Measurements from ENCODE around the gene DNAH6. TPM values are rescaled to one million over a fixed set of nuclear protein-coding genes. Genes with fewer than 3 reads are reported as not detected.

Gene DNAH6
- total and polyA plus RNA-seq, 2 of the 8 experiments (the other 6 are each of a cell fraction or from before 2014, with no cell fraction given) = 0.06 to 0.43 TPM

- Histone ChIP-seq H3K18ac (ENCODE audit: extremely low read depth, low read length) (no peak overlapping the region), H2AFZ (ENCODE audit: low read length) (no peak overlapping the region), H2AK5ac (ENCODE audit: low read depth, low read length) (no peak overlapping the region), H3K9me3 (ENCODE audit: insufficient read depth in 2 of 2, low read depth in 1 of 2, low read length in 1 of 2) (peaks cover 2 to 5% of the 10 kb centered on the region in 2 experiments; a peak in 2 of 4 replicates), H3K9ac (replicated peaks in 1 of 4; ENCODE audit: extremely low read depth in 1 of 4, low read depth in 3 of 4, low read length in 3 of 4) (no peak overlapping the region), H4K8ac (ENCODE audit: extremely low read depth, insufficient read depth, low read length) (no peak overlapping the region), H2BK15ac (ENCODE audit: low read length) (no peak overlapping the region), H4K91ac (replicated peaks; ENCODE audit: insufficient read length, low read length) (no peak overlapping the region), H2BK120ac (replicated peaks; ENCODE audit: low read depth, low read length) (no peak overlapping the region), H3K4me1 (replicated peaks in 1 of 4; ENCODE audit: control insufficient read depth in 3 of 4, insufficient read depth in 4 of 4, low read length in 3 of 4) (no peaks in the 10 kb centered on the region), H3K27me3 (replicated peaks in 1 of 4; ENCODE audit: control insufficient read depth in 3 of 4, extremely low read depth in 1 of 4, insufficient read depth in 3 of 4, low read length in 3 of 4) (no peaks in the 10 kb centered on the region), H3K79me1 (ENCODE audit: low read depth, low read length) (no peaks in the 10 kb centered on the region), H4K20me1 (replicated peaks in 1 of 2; ENCODE audit: control insufficient read depth in 1 of 2, insufficient read depth in 2 of 2, low read length in 2 of 2) (no peaks in the 10 kb centered on the region), H3K27ac (ENCODE audit: low read depth, low read length) (no peak overlapping the region), H3K56ac (replicated peaks; ENCODE audit: insufficient read length, low read depth, low read length) (no peak overlapping the region), H3K4me2 (ENCODE audit: insufficient read depth in 1 of 2, low read depth in 2 of 2, low read length in 2 of 2) (no peak overlapping the region), H3K4ac (replicated peaks; ENCODE audit: insufficient read length, low read depth, low read length) (no peak overlapping the region), H3K79me2 (ENCODE audit: control insufficient read depth in 1 of 2, insufficient read depth in 2 of 2, low read length in 2 of 2) (no peaks in the 10 kb centered on the region), H3K36me3 (ENCODE audit: control insufficient read depth in 2 of 4, insufficient read depth in 4 of 4, low read length in 3 of 4) (no peaks in the 10 kb centered on the region), H3K4me3 (ENCODE audit: extremely low read depth in 1 of 4, insufficient read depth in 2 of 4, low read depth in 3 of 4, low read length in 4 of 4) (no peak overlapping the region), H3K14ac (ENCODE audit: insufficient read length) (no peak overlapping the region), H2BK20ac (ENCODE audit: low read length) (no peak overlapping the region), H2BK5ac (ENCODE audit: low read depth, low read length) (no peak overlapping the region), H3K23ac (ENCODE audit: insufficient read length) (no peak overlapping the region), H3K23me2 (ENCODE audit: low read depth, low read length) (no peaks in the 10 kb centered on the region), H2BK12ac (ENCODE audit: low read depth, low read length) (no peak overlapping the region), H4K5ac (ENCODE audit: insufficient read length, low read depth, low read length) (no peak overlapping the region)
- FAIRE-seq = no peak
- POLR2A ChIA-PET (ENCODE audit: partially characterized antibody) = no interaction called here
- 82% methylated on average over 1 of the region's 1 CpG; no CpG with 5 or more reads in 1 of the 2 experiments for WGBS, 2 experiments (ENCODE audit: extremely low coverage in 1 of 2, insufficient coverage in 1 of 2, insufficient read length in 1 of 2, insufficient replicate concordance in 2 of 2, low coverage in 1 of 2, low lambda C conversion rate in 2 of 2, missing lambda C conversion rate in 1 of 2)
- DNase-seq (ENCODE audit: low read depth in 1 of 2, low spot score in 2 of 2) = no peak
- CTCF ChIA-PET (ENCODE audit: partially characterized antibody) = no interaction called here
- TF ChIP-seq KDM4A (IDR thresholded peaks at IDR 0.05; ENCODE audit: low read depth, low read length, severe bottlenecking) (no peak), KDM5A (IDR thresholded peaks at IDR 0.05; ENCODE audit: low read length) (no peak), RFX5 (IDR thresholded peaks at IDR 0.05; ENCODE audit: borderline replicate concordance, low read depth, low read length) (no peak), RBBP5 (IDR thresholded peaks at IDR 0.05; ENCODE audit: borderline replicate concordance, low read depth, low read length) (no peak), EGR1 (IDR thresholded peaks at IDR 0.05; ENCODE audit: borderline replicate concordance, low read depth, low read length) (no peak), TEAD4 (IDR thresholded peaks at IDR 0.05; ENCODE audit: low read depth, low read length) (no peak), HDAC6 (IDR thresholded peaks at IDR 0.05; ENCODE audit: low read depth, low read length) (no peak), EZH2 (IDR thresholded peaks at IDR 0.05; ENCODE audit: low read depth, low read length, severe bottlenecking) (no peak), JUND (IDR thresholded peaks at IDR 0.05; ENCODE audit: low read length) (no peak), USF2 (IDR thresholded peaks at IDR 0.05; ENCODE audit: low read length) (no peak)
- TF ChIP-seq, protein P1, sequence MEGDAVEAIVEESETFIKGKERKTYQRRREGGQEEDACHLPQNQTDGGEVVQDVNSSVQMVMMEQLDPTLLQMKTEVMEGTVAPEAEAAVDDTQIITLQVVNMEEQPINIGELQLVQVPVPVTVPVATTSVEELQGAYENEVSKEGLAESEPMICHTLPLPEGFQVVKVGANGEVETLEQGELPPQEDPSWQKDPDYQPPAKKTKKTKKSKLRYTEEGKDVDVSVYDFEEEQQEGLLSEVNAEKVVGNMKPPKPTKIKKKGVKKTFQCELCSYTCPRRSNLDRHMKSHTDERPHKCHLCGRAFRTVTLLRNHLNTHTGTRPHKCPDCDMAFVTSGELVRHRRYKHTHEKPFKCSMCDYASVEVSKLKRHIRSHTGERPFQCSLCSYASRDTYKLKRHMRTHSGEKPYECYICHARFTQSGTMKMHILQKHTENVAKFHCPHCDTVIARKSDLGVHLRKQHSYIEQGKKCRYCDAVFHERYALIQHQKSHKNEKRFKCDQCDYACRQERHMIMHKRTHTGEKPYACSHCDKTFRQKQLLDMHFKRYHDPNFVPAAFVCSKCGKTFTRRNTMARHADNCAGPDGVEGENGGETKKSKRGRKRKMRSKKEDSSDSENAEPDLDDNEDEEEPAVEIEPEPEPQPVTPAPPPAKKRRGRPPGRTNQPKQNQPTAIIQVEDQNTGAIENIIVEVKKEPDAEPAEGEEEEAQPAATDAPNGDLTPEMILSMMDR (IDR thresholded peaks at IDR 0.05; ENCODE audit: control extremely low read depth in 1 of 3, insufficient read depth in 1 of 3, low read depth in 1 of 3, low read length in 3 of 3) = no peak
Measured at GRCh38 chr2:84776011-84776410, 259.7 kb downstream of the DNAH6 start.
